K562 (cell line): Measurements from ENCODE around the gene NAGLU. TPM values are rescaled to one million over a fixed set of nuclear protein-coding genes. Genes with fewer than 3 reads are reported as not detected.

Source experiments
- C11orf30 ChIP-seq: fragments of 450-650 bp; IDR thresholded peaks from 2 replicates; pipeline ENCODE4 v1.6.1; 2016; ENCODE audit warnings: low read depth, mild to moderate bottlenecking
- CREM ChIP-seq: IDR thresholded peaks from 2 replicates; pipeline ENCODE4 v1.6.1; 2014; ENCODE audit warnings: antibody characterized with exemption, low read depth
- ESRRB ChIP-seq: fragments of 250-450 bp; sonication (Bioruptor Pico); IDR thresholded peaks from 2 replicates; pipeline ENCODE4 v1.5.0; 2020; ENCODE audit warnings: mild to moderate bottlenecking, moderate library complexity, borderline replicate concordance
- FOS ChIP-seq: IDR thresholded peaks from 3 replicates; pipeline ENCODE4 v1.6.1; 2011; ENCODE audit not compliant: insufficient read length; ENCODE audit errors: extremely low read depth
- JUN ChIP-seq, 2 experiments: sonication (generic) in 1 of 2; formaldehyde crosslinking in 1 of 2; IDR thresholded peaks; 2 replicates each; pipeline versions ENCODE4 v1.6.1 to v1.8.0; 2012 to 2022; ENCODE audit warnings: borderline replicate concordance in 2 of 2, mild to moderate bottlenecking in 2 of 2, improper control_type of control experiment in 1 of 2, low read depth in 1 of 2, low read length in 1 of 2, missing genetic modification reagents in 1 of 2
- MCM7 ChIP-seq, 2 experiments: fragments of 450-650 bp; IDR thresholded peaks; 2 replicates each; pipeline ENCODE4 v1.6.1; 2016 to 2018
- MEIS2 ChIP-seq: fragments of 450-650 bp; IDR thresholded peaks from 2 replicates; pipeline ENCODE4 v1.6.1; 2014; ENCODE audit warnings: mild to moderate bottlenecking; ENCODE audit not compliant: partially characterized antibody
- NR2C1 ChIP-seq, 2 experiments: fragments of 450-650 bp; IDR thresholded peaks; 2 replicates each; pipeline ENCODE4 v1.6.1; 2017; ENCODE audit warnings: mild to moderate bottlenecking in 2 of 2, antibody characterized with exemption in 1 of 2, inconsistent platforms in 1 of 2, missing compliant biosample characterization in 1 of 2, missing genetic modification characterization in 1 of 2
- NR3C1 ChIP-seq: sonication (generic); formaldehyde crosslinking; IDR thresholded peaks from 2 replicates; pipeline ENCODE4 v1.8.1; 2022; ENCODE audit warnings: missing genetic modification reagents
- SLC30A9 ChIP-seq: fragments of 250-450 bp; sonication (Bioruptor Pico); IDR thresholded peaks from 2 replicates; pipeline ENCODE4 v1.8.0; 2022; ENCODE audit warnings: mild to moderate bottlenecking, moderate library complexity
- TAF1 ChIP-seq: IDR thresholded peaks from 2 replicates; pipeline ENCODE4 v1.6.1; 2011; ENCODE audit warnings: mild to moderate bottlenecking, low read length, moderate library complexity; ENCODE audit not compliant: insufficient read depth, control insufficient read depth, severe bottlenecking; ENCODE audit errors: extremely low read depth
- ZNF76 ChIP-seq: fragments of 250-450 bp; sonication (Bioruptor Pico); IDR thresholded peaks from 2 replicates; pipeline ENCODE4 v1.4.0; 2020; ENCODE audit warnings: mild to moderate bottlenecking, moderate library complexity, borderline replicate concordance
- ZNF766 ChIP-seq: fragments of 200-800 bp; sonication (Bioruptor generic); conservative IDR thresholded peaks from 2 replicates; pipeline ENCODE4 v1.6.1; 2016; ENCODE audit warnings: missing genetic modification characterization, missing compliant biosample characterization
- polyA plus RNA-seq, 8 experiments: library from polyadenylated mRNA; depleted of rRNA in 4 of 8; stranded (reverse) in 5 of 8; unstranded in 3 of 8; fragments of >200 nt; fragmentation: Nextera tagmentation in 2 of 8; fragmentation: Illumina TruSeq in 1 of 8; extraction: Ambion mirVana in 2 of 8; extraction: Trizol in 1 of 8; gene quantifications; 2 replicates each; pipeline versions ENCODE4 v1.2.1 to v1.2.3, GENCODE V29; 2011 to 2014; ENCODE audit warnings: inconsistent platforms in 1 of 8, missing spikeins in 1 of 8
- total RNA-seq, 7 experiments: library from RNA; depleted of rRNA in 6 of 7; stranded (reverse); fragments of >200 nt in 6 of 7; fragmentation: Illumina TruSeq in 2 of 7; extraction: Trizol in 2 of 7; gene quantifications; 2 replicates each; pipeline versions ENCODE4 v1.2.1 to v1.2.3, GENCODE V29; 2011 to 2021; ENCODE audit warnings: low replicate concordance in 1 of 7
- TF ChIP-seq, protein P1 (sequence below): sonication (generic); formaldehyde crosslinking; IDR thresholded peaks from 2 replicates; pipeline ENCODE4 v1.8.0; 2022; ENCODE audit warnings: missing genetic modification reagents, mild to moderate bottlenecking, borderline replicate concordance
- TF ChIP-seq, protein P2 (sequence below): fragments of 450-650 bp; formaldehyde crosslinking; IDR thresholded peaks from 2 replicates; pipeline ENCODE4 v1.4.0; 2022; ENCODE audit warnings: missing genetic modification characterization
- TF ChIP-seq, protein P3 (sequence below), 2 experiments: IDR thresholded peaks in 1 of 2; conservative IDR thresholded peaks in 1 of 2; 2 replicates each; pipeline ENCODE4 v1.6.1; 2016; ENCODE audit warnings: low read depth in 2 of 2, mild to moderate bottlenecking in 1 of 2, missing compliant biosample characterization in 1 of 2, missing genetic modification characterization in 1 of 2, moderate library complexity in 1 of 2

The NAGLU gene
- total and polyA plus RNA-seq, 9 of the 15 experiments (the other 6 are each of a cell fraction or from before 2014, with no cell fraction given) = 0.04 to 21.5 (median 8.5) TPM

DNA sequence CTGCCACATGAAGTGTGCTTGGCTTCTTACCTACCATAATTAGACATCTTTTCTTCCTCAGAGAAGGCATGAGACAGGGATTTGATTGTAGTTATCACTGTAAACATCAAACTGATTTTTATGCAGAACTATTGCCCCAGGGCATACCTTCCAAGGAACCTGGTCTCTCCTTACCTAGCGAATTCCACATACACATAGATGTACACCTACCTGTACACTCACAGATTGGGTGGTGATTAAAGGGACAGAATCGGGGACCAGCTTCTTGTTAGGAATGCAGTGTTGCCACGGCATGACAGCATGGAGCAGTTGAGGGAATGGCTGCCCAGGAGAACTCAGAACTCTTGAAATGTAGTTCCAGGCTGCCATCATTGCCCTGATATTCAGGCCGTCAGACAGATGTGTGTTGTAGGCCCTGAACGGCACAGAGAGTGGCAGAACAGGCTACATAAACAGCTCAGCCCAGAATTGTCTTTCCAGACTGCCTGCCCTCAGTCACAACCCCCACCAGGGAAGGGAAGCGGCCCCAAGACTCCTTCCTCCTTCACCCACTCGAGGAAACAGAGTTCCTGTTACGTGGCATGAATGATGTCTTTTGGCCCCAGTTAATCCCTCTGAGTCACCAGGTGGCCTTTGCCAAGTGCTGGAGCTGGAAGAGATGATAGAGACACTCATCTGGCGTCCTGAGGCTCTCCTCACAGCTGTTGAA is 17.8 kb upstream of the NAGLU start (continued):
- TF ChIP-seq, protein P1, sequence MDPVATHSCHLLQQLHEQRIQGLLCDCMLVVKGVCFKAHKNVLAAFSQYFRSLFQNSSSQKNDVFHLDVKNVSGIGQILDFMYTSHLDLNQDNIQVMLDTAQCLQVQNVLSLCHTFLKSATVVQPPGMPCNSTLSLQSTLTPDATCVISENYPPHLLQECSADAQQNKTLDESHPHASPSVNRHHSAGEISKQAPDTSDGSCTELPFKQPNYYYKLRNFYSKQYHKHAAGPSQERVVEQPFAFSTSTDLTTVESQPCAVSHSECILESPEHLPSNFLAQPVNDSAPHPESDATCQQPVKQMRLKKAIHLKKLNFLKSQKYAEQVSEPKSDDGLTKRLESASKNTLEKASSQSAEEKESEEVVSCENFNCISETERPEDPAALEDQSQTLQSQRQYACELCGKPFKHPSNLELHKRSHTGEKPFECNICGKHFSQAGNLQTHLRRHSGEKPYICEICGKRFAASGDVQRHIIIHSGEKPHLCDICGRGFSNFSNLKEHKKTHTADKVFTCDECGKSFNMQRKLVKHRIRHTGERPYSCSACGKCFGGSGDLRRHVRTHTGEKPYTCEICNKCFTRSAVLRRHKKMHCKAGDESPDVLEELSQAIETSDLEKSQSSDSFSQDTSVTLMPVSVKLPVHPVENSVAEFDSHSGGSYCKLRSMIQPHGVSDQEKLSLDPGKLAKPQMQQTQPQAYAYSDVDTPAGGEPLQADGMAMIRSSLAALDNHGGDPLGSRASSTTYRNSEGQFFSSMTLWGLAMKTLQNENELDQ (CRISPR knock-in tag) = no peak
- TF ChIP-seq MCM7 (IDR thresholded peaks at IDR 0.05) (no peak), JUN (IDR thresholded peaks at IDR 0.05; ENCODE audit: borderline replicate concordance, low read depth, low read length) (peak; percentile 73; the same call in 1 of the 2 replicates), JUN (CRISPR knock-in tag; IDR thresholded peaks at IDR 0.05; ENCODE audit: borderline replicate concordance) (no peak), CREM (peak; percentile 72; the same call in 1 of the 2 replicates), SLC30A9 (CRISPR knock-in tag) (no peak), ESRRB (CRISPR knock-in tag) (no peak), ZNF76 (CRISPR knock-in tag) (no peak), FOS (peak; percentile 12), MEIS2 (peak; percentile 91), NR3C1 (CRISPR knock-in tag) (no peak), C11orf30 (no peak), NR2C1 (IDR thresholded peaks at IDR 0.05) (no peak), NR2C1 (tag; IDR thresholded peaks at IDR 0.05) (0 out of 2 replicates have a peak, but pooled peaks have one; percentile 11), ZNF766 (CRISPR knock-in tag) (0 out of 2 replicates have a peak, but pooled peaks have one; percentile 20), TAF1 (peak; percentile 17)
- TF ChIP-seq, protein P2, sequence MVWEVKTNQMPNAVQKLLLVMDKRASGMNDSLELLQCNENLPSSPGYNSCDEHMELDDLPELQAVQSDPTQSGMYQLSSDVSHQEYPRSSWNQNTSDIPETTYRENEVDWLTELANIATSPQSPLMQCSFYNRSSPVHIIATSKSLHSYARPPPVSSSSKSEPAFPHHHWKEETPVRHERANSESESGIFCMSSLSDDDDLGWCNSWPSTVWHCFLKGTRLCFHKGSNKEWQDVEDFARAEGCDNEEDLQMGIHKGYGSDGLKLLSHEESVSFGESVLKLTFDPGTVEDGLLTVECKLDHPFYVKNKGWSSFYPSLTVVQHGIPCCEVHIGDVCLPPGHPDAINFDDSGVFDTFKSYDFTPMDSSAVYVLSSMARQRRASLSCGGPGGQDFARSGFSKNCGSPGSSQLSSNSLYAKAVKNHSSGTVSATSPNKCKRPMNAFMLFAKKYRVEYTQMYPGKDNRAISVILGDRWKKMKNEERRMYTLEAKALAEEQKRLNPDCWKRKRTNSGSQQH (CRISPR knock-in tag) = no peak
- TF ChIP-seq, protein P3, sequence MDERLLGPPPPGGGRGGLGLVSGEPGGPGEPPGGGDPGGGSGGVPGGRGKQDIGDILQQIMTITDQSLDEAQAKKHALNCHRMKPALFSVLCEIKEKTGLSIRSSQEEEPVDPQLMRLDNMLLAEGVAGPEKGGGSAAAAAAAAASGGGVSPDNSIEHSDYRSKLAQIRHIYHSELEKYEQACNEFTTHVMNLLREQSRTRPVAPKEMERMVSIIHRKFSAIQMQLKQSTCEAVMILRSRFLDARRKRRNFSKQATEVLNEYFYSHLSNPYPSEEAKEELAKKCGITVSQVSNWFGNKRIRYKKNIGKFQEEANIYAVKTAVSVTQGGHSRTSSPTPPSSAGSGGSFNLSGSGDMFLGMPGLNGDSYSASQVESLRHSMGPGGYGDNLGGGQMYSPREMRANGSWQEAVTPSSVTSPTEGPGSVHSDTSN (CRISPR knock-in tag; IDR thresholded peaks at IDR 0.05; ENCODE audit: low read depth) = no peak
- TF ChIP-seq, protein P3 (tag; conservative IDR thresholded peaks at IDR 0.05; ENCODE audit: low read depth) = peak; percentile 79
